Vagina (tissue), 2 donors: Measurements from ENCODE around the gene TNPO3.

Experiments
- CTCF ChIP-seq, 3 experiments: fragments of 450-650 bp in 2 of 3; fragments of 200-600 bp in 1 of 3; sonication (generic) in 1 of 3; IDR thresholded peaks; one replicate each; pipeline ENCODE4 v1.5.1; 2017 to 2019; ENCODE audit warnings: antibody characterized with exemption in 3 of 3, mild to moderate bottlenecking in 2 of 3, moderate library complexity in 2 of 3
- POLR2A ChIP-seq, 2 donors: fragments of 450-650 bp; IDR thresholded peaks; one replicate each; pipeline ENCODE4 v1.6.1; 2017; ENCODE audit warnings: antibody characterized with exemption in 2 of 2, mild to moderate bottlenecking in 2 of 2, moderate library complexity in 2 of 2
- POLR2AphosphoS5 ChIP-seq, 2 donors: sonication (generic); formaldehyde crosslinking; IDR thresholded peaks; one replicate each; pipeline ENCODE4 v1.9.0; 2017; ENCODE audit warnings: antibody characterized with exemption in 2 of 2, mild to moderate bottlenecking in 2 of 2, low read depth in 1 of 2; ENCODE audit not compliant: insufficient read depth in 1 of 2

GRCh38 chr7:128936798-128937197 lies 118.1 kb downstream of the TNPO3 start:
- TF ChIP-seq POLR2A (IDR thresholded peaks at IDR 0.05) (no peak), CTCF (IDR thresholded peaks at IDR 0.05) (no peak), POLR2AphosphoS5 (IDR thresholded peaks at IDR 0.05; ENCODE audit: insufficient read depth in 1 of 2, low read depth in 1 of 2) (no peak)
